ENCODE measurements around the gene DOCK2.

DNA sequence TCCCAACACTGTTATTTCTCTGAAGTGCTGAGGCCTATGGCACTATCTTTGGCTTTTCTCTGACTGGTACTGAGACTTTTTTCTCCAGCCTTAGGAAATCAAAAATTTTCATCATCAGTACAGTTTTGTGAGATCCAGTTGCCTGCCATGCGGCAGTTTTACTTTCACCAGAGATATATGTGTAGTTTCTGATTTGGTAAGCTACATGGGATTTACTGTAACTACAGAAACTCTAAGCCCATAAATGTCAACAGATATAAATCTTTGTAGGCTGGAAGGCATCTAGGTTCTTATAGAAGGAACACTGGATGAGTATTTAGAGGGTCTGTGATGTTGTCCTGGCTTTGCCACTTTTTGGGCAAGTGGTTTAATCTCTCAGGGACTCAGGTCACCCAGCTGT is 69.0 kb downstream of the DOCK2 start:
- TF ChIP-seq, protein P1, sequence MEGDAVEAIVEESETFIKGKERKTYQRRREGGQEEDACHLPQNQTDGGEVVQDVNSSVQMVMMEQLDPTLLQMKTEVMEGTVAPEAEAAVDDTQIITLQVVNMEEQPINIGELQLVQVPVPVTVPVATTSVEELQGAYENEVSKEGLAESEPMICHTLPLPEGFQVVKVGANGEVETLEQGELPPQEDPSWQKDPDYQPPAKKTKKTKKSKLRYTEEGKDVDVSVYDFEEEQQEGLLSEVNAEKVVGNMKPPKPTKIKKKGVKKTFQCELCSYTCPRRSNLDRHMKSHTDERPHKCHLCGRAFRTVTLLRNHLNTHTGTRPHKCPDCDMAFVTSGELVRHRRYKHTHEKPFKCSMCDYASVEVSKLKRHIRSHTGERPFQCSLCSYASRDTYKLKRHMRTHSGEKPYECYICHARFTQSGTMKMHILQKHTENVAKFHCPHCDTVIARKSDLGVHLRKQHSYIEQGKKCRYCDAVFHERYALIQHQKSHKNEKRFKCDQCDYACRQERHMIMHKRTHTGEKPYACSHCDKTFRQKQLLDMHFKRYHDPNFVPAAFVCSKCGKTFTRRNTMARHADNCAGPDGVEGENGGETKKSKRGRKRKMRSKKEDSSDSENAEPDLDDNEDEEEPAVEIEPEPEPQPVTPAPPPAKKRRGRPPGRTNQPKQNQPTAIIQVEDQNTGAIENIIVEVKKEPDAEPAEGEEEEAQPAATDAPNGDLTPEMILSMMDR (IDR thresholded peaks at IDR 0.05): no peak
- TF ChIP-seq POLR2AphosphoS5 (IDR thresholded peaks at IDR 0.05; ENCODE audit: low read depth, low read length): no peak
- TF ChIP-seq, protein P2, sequence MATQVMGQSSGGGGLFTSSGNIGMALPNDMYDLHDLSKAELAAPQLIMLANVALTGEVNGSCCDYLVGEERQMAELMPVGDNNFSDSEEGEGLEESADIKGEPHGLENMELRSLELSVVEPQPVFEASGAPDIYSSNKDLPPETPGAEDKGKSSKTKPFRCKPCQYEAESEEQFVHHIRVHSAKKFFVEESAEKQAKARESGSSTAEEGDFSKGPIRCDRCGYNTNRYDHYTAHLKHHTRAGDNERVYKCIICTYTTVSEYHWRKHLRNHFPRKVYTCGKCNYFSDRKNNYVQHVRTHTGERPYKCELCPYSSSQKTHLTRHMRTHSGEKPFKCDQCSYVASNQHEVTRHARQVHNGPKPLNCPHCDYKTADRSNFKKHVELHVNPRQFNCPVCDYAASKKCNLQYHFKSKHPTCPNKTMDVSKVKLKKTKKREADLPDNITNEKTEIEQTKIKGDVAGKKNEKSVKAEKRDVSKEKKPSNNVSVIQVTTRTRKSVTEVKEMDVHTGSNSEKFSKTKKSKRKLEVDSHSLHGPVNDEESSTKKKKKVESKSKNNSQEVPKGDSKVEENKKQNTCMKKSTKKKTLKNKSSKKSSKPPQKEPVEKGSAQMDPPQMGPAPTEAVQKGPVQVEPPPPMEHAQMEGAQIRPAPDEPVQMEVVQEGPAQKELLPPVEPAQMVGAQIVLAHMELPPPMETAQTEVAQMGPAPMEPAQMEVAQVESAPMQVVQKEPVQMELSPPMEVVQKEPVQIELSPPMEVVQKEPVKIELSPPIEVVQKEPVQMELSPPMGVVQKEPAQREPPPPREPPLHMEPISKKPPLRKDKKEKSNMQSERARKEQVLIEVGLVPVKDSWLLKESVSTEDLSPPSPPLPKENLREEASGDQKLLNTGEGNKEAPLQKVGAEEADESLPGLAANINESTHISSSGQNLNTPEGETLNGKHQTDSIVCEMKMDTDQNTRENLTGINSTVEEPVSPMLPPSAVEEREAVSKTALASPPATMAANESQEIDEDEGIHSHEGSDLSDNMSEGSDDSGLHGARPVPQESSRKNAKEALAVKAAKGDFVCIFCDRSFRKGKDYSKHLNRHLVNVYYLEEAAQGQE (IDR thresholded peaks at IDR 0.05; ENCODE audit: insufficient read depth in 1 of 2, low read depth in 2 of 2, low read length in 1 of 2): no peak
- no peak for TF ChIP-seq TCF7L2 (IDR thresholded peaks at IDR 0.05; ENCODE audit: low read depth, low read length)
- no peak for TF ChIP-seq SIN3A (IDR thresholded peaks at IDR 0.05; ENCODE audit: borderline replicate concordance, insufficient read depth, low read depth, low read length)
